Coronary artery (tissue), 2 donors: ENCODE measurements around the gene KIAA0408.

Experiments used
- DNase-seq: peaks from one replicate; pipeline ENCODE4 v3.0.0-alpha.2; 2017; ENCODE audit warnings: low spot score
- H3K27ac ChIP-seq, 2 donors: fragments of 200-600 bp; sonication (generic); one replicate each; pipeline ENCODE4 v1.5.1; 2016 to 2019
- H3K4me3 ChIP-seq: fragments of 200-600 bp; sonication (generic); 2 replicates; pipeline ENCODE4 v1.5.1; 2016; ENCODE audit warnings: mild to moderate bottlenecking, moderate library complexity
- TF ChIP-seq, protein P1 (sequence below): fragments of 200-600 bp; sonication (generic); IDR thresholded peaks from one replicate; pipeline ENCODE4 v1.5.1; 2019; ENCODE audit warnings: antibody characterized with exemption

The KIAA0408 gene

DNA sequence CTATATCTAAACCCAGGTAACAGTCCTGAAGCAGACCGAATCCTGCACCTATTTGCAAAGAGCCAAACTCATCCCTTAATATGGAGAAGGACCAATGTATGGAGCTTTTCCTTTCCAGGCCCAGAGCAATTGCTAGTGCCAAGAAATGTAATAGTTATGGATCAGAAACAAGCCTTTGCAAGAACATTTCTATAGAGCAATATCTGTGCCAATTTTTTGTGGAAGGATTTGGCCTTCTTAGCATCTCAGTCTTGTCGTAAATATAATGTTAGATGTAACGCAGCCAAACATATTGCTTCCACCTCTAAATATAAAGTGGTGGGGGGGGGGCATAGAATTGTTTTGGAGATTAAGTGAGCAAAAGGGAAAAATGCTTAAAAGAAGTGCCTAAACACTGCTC, 2.7 kb downstream of the KIAA0408 start:
- TF ChIP-seq, protein P1, sequence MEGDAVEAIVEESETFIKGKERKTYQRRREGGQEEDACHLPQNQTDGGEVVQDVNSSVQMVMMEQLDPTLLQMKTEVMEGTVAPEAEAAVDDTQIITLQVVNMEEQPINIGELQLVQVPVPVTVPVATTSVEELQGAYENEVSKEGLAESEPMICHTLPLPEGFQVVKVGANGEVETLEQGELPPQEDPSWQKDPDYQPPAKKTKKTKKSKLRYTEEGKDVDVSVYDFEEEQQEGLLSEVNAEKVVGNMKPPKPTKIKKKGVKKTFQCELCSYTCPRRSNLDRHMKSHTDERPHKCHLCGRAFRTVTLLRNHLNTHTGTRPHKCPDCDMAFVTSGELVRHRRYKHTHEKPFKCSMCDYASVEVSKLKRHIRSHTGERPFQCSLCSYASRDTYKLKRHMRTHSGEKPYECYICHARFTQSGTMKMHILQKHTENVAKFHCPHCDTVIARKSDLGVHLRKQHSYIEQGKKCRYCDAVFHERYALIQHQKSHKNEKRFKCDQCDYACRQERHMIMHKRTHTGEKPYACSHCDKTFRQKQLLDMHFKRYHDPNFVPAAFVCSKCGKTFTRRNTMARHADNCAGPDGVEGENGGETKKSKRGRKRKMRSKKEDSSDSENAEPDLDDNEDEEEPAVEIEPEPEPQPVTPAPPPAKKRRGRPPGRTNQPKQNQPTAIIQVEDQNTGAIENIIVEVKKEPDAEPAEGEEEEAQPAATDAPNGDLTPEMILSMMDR, result no peak
- no peak for DNase-seq
- Histone ChIP-seq H3K4me3 (peak overlapping the region; percentile 9), H3K27ac (peak overlapping the region in 1 of 2 donors; percentile 43)

DNA sequence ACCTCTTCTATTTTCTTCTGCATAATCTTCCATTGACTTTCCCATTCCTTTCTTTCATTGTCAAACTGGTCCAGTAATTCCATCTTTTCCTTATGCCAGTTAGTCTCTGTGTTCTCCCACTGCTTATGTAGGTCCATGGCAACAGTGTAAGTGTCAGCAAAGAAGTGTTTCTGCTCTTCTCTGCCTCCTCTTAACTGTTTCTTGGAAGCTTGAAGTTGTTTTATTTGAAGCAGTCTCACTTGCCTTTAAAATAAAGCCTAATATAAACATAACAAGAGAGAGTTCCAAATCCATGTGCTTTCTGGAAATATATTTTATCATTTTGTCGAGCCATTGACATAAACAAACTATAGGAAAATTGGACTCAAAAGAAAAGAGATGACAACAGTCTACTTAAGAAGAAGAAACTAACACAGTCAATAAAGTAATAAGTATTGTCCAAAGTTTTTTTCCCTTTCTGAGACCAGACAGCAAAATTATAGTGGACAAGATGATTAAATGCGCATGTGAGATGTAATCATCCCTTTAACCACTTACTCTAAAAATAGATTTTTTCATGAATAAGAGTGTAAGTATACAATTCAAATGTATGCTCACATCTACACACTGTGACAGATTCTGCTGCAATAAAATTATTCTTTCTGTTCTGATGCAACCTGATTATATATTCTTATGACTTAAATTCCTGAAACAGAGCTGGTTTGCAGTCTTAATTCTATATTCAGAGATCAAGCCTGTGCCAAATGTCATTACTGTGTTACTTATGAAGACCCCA, 5.2 kb downstream of the KIAA0408 start:
- H3K27ac ChIP-seq, result no peak overlapping the region
- TF ChIP-seq, protein P1, result no peak
- no peak overlapping the region for H3K4me3 ChIP-seq
- DNase-seq, result no peak

DNA sequence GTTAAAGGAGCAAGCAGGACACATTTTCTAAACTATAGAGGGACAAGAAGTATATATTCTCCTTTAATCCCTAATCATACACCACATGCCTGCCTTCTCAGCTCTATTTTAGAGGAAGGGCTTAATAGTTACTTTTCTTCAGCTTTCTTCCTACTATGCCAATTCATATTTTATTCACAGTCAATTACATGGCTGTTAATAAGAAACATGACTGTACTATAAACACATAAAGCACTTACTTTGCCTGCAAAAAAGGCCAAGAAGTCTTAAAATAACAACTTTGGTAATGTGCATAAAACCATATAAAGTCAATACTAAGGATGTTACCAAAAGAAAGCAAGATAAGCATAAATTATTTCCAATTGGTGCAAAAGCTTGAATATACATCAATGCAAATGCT, 6.4 kb downstream of the KIAA0408 start:
- DNase-seq, result no peak
- Histone ChIP-seq H3K4me3 (no peak overlapping the region), H3K27ac (no peak overlapping the region)
- TF ChIP-seq, protein P1, result no peak

DNA sequence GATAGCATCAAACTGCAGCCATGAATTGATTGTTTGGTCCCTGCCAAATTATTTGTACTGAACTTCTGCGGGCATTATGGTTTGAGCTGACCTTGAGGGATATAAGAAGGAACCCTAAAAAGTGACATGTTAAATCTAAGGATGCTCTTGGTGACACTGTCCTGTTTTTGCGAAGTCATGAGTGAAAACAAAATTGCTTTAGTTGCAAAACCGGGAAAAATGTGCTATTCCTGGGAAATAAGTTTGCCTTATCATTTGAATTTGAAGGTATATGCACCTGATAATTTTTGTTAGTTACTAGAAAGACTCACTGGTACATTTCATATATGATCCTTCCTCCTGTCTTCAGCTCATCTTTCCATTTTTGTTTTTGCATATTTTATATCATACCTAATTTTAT, 7.8 kb downstream of the KIAA0408 start:
- TF ChIP-seq, protein P1, result no peak
- H3K4me3 ChIP-seq, result no peak overlapping the region
- no peak overlapping the region for H3K27ac ChIP-seq
- DNase-seq, result no peak

DNA sequence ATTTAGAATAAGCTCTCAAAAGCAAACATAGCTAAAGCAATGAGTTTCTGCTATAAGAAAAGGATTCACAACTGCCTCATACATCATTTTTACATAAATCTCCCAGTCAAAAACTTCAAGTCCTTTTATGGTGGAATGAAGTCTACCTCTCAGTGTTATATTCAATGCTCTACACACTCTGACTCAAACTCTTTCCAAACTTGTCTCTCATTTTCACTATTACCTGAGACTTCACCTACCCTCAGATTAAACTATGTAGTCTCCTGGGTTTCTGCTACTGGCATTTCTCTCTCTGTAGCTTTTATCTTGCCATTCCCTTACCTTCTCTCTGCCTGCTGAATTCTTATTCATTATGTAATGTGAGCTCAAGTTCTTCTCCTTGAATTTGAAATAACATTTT, 11.4 kb downstream of the KIAA0408 start:
- H3K4me3 ChIP-seq, result no peak overlapping the region
- DNase-seq, result no peak
- no peak overlapping the region for H3K27ac ChIP-seq
- TF ChIP-seq, protein P1, result no peak

DNA sequence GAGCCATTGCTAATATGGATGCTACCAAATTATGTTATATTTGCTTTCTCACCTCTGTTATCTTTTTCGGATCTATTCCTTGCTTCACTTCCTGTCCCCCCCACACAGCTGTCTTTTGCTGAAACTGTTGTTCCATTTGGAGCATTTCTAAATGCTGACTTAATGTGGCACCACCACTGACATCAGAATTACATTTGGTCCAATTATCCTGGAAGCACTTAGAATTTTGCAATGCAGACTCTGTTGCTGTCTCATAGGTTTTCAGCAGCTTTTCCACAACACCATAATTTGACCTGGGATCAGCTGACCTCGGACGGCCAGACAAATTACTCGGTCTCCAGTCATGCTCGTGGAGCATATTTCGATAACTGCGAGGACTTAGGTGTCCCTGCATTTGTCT, 12.8 kb downstream of the KIAA0408 start:
- Histone ChIP-seq H3K4me3 (no peak overlapping the region), H3K27ac (no peak overlapping the region)
- no peak for DNase-seq
- TF ChIP-seq, protein P1, result no peak

DNA sequence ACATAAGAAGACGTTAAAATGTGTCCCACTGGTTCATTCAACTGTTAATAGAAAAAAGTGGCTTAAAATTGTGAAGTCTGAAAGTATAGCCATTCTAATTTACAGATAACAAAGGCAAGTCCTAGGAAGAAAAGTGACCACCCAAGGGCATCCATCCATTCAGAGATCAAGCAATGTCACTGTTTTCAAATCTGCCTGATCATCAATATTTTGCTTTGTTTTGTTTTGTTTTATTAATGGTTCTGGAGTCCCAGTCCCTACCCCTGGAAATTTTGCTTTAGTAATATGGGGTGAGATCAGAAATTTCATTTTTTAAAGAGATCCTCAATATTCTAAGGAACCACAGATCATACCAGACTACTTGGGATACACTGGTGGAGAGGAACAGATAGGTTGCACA, 17.3 kb downstream of the KIAA0408 start:
- Histone ChIP-seq H3K4me3 (no peak overlapping the region), H3K27ac (no peak overlapping the region)
- TF ChIP-seq, protein P1, result no peak
- no peak for DNase-seq
